Right lobe of liver (tissue), 6 donors: ENCODE measurements around the gene APCDD1. TPM values are rescaled to one million over a fixed set of nuclear protein-coding genes. Genes with fewer than 3 reads are reported as not detected.
"Not testable (repeated sequence)": the region's sequence is repeated elsewhere in the genome, so short reads cannot be mapped to it uniquely, and the experiment has no call there.

Source experiments
- ATAC-seq, 4 donors: fragments of 200-7000 bp; cut with Tn5 transposase; one replicate each; pipeline ENCODE4 v1.9.1; 2020; ENCODE audit warnings: mild to moderate bottlenecking in 4 of 4, moderate library complexity in 4 of 4
- DNase-seq, 3 donors: peaks; one replicate each; pipeline ENCODE4 v3.0.0-alpha.2; 2020
- H3K27ac ChIP-seq, 3 donors: fragments of 200-600 bp; one replicate each; pipeline ENCODE4 v1.8.0; 2022
- H3K27me3 ChIP-seq, 2 donors: fragments of 200-600 bp; one replicate each; pipeline ENCODE4 v1.8.0; 2022
- H3K36me3 ChIP-seq, 4 donors: fragments of 200-600 bp; sonication (generic) in 1 of 4; one replicate each; pipeline versions ENCODE4 v1.5.1 to v1.8.0; 2017 to 2022; ENCODE audit warnings: control low read depth in 1 of 4
- H3K4me1 ChIP-seq, 4 donors: fragments of 200-600 bp; sonication (generic) in 1 of 4; one replicate each; pipeline versions ENCODE4 v1.5.1 to v1.8.0; 2017 to 2022; ENCODE audit warnings: control low read depth in 1 of 4
- H3K4me3 ChIP-seq, 3 donors: fragments of 200-600 bp; one replicate each; pipeline ENCODE4 v1.8.0; 2022
- H3K9me3 ChIP-seq, 4 donors: fragments of 200-600 bp; sonication (generic) in 1 of 4; one replicate each; pipeline versions ENCODE4 v1.5.1 to v1.8.0; 2017 to 2022; ENCODE audit warnings: control low read depth in 1 of 4
- POLR2A ChIP-seq: fragments of 450-650 bp; IDR thresholded peaks from one replicate; pipeline ENCODE4 v1.6.1; 2017; ENCODE audit warnings: antibody characterized with exemption, mild to moderate bottlenecking
- WGBS: methylation state at CpG from one replicate; pipeline ENCODE4 v1.1.6; 2018; ENCODE audit warnings: low coverage, low lambda C conversion rate; ENCODE audit not compliant: insufficient coverage; ENCODE audit errors: missing lambda C conversion rate; 5-methylcytosine and 5-hydroxymethylcytosine counted together
- intact Hi-C, 2 donors: fragments of 100-400 bp; cut with DNase I; formaldehyde crosslinking; loops; one replicate each; pipeline versions ENCODE4 v1.11.2 to v1.14.1; 2022
- total RNA-seq, 6 experiments: library from RNA; depleted of rRNA in 2 of 6; stranded (reverse); fragments of >200 nt in 2 of 6; fragmentation: NEBNext Ultra II Directional in 3 of 6; extraction: Animal tissue kit (Norgen Biotek cat#: 25700) in 3 of 6; gene quantifications; one replicate each; pipeline versions ENCODE4 v1.1.0 to v1.2.4, GENCODE V29; 2016 to 2023
- TF ChIP-seq, protein P1 (sequence below), 4 donors: fragments of 200-600 bp in 3 of 4; fragments of 450-650 bp in 1 of 4; IDR thresholded peaks; one replicate each; pipeline versions ENCODE4 v1.5.1 to v1.8.0; 2016 to 2022; ENCODE audit warnings: antibody characterized with exemption in 4 of 4, mild to moderate bottlenecking in 2 of 4
- donor health status: DM: no; HTN: yes; CAD: no.
- donor health status: DM: no; HTN: no; CAD: no.
- donor health status: DM: no; HTN: no; CAD: no.
- donor health status: DM: no; HTN: yes; CAD: no.
- donor health status: DM: no; HTN: yes; CAD: no.

Gene APCDD1
- total RNA-seq, 6 experiments from 2014 or later = 0.42 to 2.7 (median 0.71) TPM

DNA sequence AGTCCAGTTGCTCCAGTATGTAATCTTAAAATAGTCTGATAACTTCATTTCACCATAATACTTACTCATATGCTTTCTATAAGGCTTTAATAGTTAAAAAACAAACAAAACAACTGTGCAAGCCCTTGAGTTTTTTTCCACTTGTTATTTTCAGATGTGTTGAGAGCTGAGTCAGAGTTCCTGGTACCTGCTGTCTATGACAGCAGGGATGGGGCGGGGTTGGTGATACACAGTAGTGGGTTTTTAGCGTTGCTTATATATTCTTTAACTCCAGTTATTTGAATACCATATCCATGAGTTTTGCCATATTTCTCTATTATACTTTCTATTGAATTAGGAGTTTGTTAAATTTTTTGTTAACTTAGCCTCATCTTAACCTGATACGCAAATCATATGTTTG, 76.4 kb downstream of the APCDD1 start:
- H3K27ac ChIP-seq = no peak overlapping the region
- no peak overlapping the region for H3K4me3 ChIP-seq
- intact Hi-C loops = no loop called here
- H3K27me3 ChIP-seq = no peaks in the 10 kb centered on the region
- TF ChIP-seq POLR2A = no peak
- TF ChIP-seq, protein P1, sequence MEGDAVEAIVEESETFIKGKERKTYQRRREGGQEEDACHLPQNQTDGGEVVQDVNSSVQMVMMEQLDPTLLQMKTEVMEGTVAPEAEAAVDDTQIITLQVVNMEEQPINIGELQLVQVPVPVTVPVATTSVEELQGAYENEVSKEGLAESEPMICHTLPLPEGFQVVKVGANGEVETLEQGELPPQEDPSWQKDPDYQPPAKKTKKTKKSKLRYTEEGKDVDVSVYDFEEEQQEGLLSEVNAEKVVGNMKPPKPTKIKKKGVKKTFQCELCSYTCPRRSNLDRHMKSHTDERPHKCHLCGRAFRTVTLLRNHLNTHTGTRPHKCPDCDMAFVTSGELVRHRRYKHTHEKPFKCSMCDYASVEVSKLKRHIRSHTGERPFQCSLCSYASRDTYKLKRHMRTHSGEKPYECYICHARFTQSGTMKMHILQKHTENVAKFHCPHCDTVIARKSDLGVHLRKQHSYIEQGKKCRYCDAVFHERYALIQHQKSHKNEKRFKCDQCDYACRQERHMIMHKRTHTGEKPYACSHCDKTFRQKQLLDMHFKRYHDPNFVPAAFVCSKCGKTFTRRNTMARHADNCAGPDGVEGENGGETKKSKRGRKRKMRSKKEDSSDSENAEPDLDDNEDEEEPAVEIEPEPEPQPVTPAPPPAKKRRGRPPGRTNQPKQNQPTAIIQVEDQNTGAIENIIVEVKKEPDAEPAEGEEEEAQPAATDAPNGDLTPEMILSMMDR (IDR thresholded peaks at IDR 0.05) = no peak
- no peaks in the 10 kb centered on the region for H3K9me3 ChIP-seq
- H3K4me1 ChIP-seq = peaks cover 0 to 2% (median 0%) of the 10 kb centered on the region in 4 donors
- ATAC-seq (no peak), DNase-seq (no peak)
- WGBS = 97% methylated on average over 3 of the region's 3 CpGs
- H3K36me3 ChIP-seq = peaks cover 0 to 7% (median 0%) of the 10 kb centered on the region in 4 donors

DNA sequence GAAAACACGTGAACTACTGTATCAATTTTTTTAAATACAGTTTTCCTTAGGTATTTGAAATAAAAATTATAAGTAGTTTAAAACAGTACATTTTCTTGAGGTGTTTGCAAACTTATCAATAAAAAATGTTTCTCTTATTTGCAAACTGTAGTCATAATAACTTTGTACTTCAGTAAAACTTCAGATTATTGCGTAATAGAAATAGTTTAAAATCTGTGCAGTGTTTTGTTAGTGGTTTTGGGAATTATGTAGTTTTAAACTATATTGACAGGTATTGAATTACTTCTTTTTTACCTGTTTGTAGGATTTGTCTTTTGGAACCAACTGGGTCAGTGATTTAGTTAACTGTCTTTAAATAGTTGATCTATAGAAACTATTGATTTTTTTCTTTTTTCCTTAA, 78.7 kb downstream of the APCDD1 start:
- Histone ChIP-seq H3K4me1 (peaks cover 0 to 2% (median 0%) of the 10 kb centered on the region in 4 donors), H3K27ac (no peak overlapping the region), H3K4me3 (no peak overlapping the region), H3K36me3 (peaks cover 0 to 7% (median 0%) of the 10 kb centered on the region in 4 donors), H3K9me3 (no peaks in the 10 kb centered on the region), H3K27me3 (no peaks in the 10 kb centered on the region)
- TF ChIP-seq, protein P1 (IDR thresholded peaks at IDR 0.05) = no peak
- TF ChIP-seq POLR2A = no peak
- DNase-seq = no peak
- no peak for ATAC-seq
- WGBS = 93% methylated on average over 2 of the region's 2 CpGs
- intact Hi-C loops = no loop called here

DNA sequence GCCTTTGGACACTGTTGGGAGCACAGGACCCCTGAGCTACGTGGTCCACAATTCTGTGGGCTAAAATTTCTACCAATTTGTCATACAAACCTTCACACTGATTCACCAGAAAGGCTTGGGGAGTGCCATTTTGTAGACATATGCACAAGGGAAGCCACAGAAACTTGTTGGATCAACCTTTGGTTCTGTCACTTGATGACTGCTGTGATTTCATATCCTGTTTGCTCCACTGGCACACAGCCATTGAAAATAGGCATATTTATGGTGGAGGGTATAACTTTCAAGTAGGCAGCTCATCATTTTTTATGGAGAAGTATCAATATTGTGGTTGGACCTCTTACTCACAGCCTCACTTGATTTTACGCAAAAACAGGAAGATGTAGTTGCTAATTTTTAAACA, 81.8 kb downstream of the APCDD1 start:
- peaks cover 0 to 27% (median 1%) of the 10 kb centered on the region in 4 donors for H3K36me3 ChIP-seq
- peaks cover 0 to 2% (median 0%) of the 10 kb centered on the region in 4 donors for H3K4me1 ChIP-seq
- no peaks in the 10 kb centered on the region for H3K27me3 ChIP-seq
- 96% methylated on average over 2 of the region's 2 CpGs for WGBS
- DNase-seq (no peak), ATAC-seq (no peak)
- TF ChIP-seq POLR2A = no peak
- TF ChIP-seq, protein P1 (IDR thresholded peaks at IDR 0.05) = no peak
- H3K9me3 ChIP-seq = no peaks in the 10 kb centered on the region
- no peak overlapping the region for H3K27ac ChIP-seq
- H3K4me3 ChIP-seq = no peak overlapping the region
- intact Hi-C loops = no loop called here

DNA sequence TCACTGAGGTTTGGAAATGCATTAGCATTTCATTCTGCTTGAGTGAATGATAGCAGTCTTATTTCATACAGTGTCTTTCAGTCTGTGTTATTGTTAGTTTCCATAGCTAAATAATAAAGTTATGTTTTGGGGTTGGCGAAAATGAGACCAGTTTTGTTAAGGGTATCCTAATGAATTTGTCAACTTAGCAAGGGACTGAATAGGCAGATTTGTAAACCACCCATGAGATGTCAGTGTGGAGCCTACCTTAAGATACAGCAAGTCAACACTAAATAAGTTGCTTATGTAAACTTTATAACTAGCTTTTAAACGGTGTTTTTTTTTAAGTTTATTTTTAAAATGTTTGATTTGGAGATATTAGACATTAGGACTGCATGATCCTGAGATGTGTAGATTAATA, 83.3 kb downstream of the APCDD1 start:
- intact Hi-C loops = no loop called here
- H3K27ac ChIP-seq = no peak overlapping the region
- no peak overlapping the region for H3K4me3 ChIP-seq
- H3K36me3 ChIP-seq = peaks cover 0 to 38% (median 3%) of the 10 kb centered on the region in 4 donors
- TF ChIP-seq, protein P1 (IDR thresholded peaks at IDR 0.05) = no peak
- no peak for TF ChIP-seq POLR2A
- WGBS = 66% methylated on average over 2 of the region's 2 CpGs
- DNase-seq (no peak), ATAC-seq (no peak)
- H3K9me3 ChIP-seq = no peaks in the 10 kb centered on the region
- H3K4me1 ChIP-seq = peaks cover 0 to 2% (median 0%) of the 10 kb centered on the region in 4 donors
- no peaks in the 10 kb centered on the region for H3K27me3 ChIP-seq

DNA sequence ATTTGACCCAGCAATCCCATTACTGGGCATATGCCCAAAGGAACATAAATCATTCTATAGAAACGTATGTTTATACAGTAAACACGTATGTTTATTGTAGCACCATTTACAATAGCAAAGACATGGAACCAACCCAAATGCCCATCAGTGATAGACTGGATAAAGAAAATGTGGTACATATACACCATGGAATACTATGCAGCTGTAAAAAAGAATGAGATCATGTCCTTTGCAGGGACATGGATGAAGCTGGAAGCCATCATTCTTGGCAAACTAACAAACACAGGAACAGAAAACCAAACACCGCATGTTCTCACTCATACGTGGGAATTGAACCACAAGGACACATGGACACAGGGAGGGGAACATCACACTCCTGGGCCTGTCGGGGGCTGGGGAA, 84.7 kb downstream of the APCDD1 start:
- ATAC-seq, H3K4me3 ChIP-seq, intact Hi-C loops, DNase-seq, H3K9me3 ChIP-seq, H3K27me3 ChIP-seq, H3K27ac ChIP-seq, H3K4me1 ChIP-seq: not testable (repeated sequence)
- 96% methylated on average over 5 of the region's 5 CpGs for WGBS
- H3K36me3 ChIP-seq = peaks cover 0 to 31% (median 3%) of the 10 kb centered on the region in 4 donors

Other genes with a start within 250 kb of the APCDD1 start
- 10 to 100 TPM; 10.7 to 20.6 (median 14.1) TPM for gene NAPG, start 71.4 kb downstream of the APCDD1 start, total RNA-seq